COLO668 (cell line): Measurements from ENCODE around the gene GLB1L2.
"Not testable (repeated sequence)": the region's sequence is repeated elsewhere in the genome, so short reads cannot be mapped to it uniquely, and the experiment has no call there.

Experiments
- DNase-seq: peaks from one replicate; lab custom pipeline; 2025; ENCODE audit not compliant: unreplicated experiment; lab: John Stamatoyannopoulos, UW

GLB1L2 gene

DNA sequence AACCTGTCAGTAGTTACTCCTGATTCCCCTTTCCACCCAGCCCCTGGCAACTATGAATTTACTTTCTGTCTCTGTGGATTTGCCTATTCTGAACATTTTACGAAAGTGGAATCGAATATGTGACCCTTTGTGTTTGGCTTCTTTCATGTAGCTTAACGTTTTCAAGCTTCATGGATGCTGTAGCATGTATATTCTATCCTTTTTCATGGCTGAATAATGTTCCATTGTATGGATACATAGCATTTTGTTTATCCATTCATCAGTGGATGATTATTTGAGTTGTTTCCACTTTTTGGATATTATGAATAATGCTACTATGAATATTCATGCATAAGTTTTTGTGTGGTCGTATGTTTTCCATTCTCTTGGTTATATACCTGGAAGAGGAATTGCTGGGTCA lies 9.2 kb upstream of the GLB1L2 start:
- DNase-seq, result no peak

- DNase-seq, result no peak
These were observed 3.4 kb upstream of the GLB1L2 start for GRCh38 chr11:134328433-134328832.

GRCh38 chr11:134330611-134331353 lies 1.0 kb upstream of the GLB1L2 start:
- no peak for DNase-seq

DNA sequence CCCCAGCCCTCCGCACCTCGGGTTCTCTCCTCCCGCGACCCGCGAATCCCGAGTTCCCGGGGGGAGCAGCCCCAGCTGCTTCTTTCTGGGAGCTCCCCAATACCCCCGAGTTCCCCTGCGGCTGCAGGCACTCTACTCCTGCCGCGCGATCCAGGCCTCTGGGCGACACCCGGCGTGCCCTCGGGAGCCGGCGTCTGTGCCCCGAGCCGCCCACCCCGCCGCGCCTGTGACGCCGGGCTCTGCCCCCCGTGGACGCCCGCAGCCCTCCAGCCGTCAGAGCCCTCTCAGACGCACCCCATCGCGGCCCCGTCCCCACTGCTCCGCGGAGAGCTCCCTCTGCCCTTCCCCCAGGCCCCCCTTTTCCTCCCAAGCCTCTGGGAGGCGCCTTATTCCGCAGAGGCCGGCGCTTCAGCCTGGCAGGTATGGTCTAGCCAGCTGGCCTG lies 422 bp downstream of the GLB1L2 start:
- peak; percentile 50 for DNase-seq

GRCh38 chr11:134332782-134333181 lies 994 bp downstream of the GLB1L2 start:
- DNase-seq, result no peak

- no peak for DNase-seq
These were observed 1.5 kb downstream of the GLB1L2 start for GRCh38 chr11:134333312-134333711.

DNA sequence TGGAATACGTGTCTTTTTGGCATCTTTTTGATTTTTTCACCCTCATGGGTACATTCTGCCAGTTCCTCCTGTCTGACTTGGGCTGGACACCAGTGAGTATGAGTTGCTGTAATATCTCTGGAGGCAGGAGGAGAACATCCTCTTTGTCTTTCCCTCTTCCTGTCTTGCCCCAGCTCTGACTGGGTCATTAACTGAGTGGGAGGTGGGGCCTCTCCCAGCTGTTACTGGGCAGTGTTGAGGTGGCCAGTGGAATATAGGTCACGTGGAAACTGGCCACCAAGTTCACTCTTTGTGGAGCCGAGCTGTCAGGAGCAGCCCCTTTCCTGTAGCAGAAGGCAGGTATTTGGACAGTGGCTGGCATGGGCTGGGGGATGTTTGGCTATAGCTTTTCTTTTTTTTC lies 2.2 kb downstream of the GLB1L2 start:
- no peak for DNase-seq

DNA sequence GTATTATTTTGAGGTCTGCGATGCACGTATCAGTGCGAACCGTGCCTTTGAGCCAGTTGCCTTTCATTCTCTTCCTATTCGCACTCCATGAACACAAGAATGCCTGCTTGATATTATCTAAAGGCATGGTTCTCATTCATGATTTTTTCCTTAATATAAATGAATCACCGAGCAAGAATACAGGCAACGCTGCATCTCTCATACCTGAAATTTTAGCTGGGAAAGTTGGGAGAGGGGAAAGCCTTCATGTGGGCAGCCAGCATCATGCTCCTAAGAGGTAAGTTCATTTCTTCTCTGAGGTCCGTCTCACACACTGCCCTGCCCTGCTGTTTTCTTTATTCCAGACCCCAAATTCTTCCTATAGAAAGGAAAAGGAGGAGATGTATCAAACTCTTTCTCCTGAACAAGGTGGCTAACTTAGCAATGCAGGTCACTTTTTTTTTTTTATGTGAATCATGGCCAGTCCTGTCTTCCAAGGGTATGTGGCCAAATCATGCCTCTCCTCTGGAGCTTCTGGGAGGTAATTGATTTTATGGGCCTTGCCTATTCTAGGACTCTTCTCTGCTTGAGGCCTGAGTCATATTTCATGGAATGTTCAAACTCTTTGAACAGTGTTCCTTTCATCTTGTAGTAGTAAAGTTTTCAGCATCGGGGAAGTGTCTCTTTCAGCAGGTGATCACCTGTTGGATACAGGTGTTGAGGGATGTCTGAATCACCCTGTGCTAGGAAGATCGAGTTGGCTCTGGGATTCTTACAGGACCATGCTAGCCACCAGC lies 3.2 kb downstream of the GLB1L2 start:
- DNase-seq, result no peak

- DNase-seq, result no peak
These were observed 5.3 kb downstream of the GLB1L2 start for GRCh38 chr11:134337051-134337450.

DNA sequence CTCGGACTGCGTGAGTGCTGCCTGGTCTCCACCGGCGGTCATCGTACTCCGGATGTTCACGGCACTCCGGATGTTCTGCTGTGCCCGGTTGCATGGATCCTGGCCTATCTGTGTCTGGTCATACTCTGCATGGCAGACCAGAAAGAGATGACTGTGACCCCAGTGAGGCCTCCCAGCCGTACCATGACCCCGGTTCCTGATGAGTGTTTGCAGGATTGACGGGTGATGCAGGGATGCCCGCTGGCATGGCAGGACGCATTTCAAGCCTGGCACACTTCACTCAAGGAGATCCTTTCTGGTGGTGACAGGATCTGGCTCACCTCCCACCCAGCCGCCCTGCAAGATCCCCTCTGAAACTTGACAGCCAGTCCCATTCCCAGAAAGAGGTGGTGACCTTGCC lies 6.3 kb downstream of the GLB1L2 start:
- DNase-seq, result no peak

DNA sequence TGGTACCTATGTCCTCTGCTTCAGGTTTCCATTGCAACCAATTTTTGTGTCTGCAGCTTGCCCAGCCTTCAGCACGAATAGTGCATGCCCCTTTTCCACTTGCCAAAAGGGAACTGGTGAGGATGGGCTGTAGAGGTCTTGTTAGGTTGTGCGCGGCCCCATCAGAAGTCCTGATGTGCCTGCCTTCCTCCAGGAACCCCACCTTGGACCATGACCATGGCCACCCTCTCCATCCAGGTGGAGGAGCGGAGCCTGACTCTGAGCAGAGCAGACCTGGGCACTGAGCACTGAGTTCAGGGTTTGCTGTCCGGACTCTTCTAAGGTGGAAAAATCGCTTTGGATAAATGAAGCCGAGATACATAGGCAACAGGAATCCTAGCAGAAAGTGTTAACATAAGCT lies 6.9 kb downstream of the GLB1L2 start:
- DNase-seq, result no peak

DNA sequence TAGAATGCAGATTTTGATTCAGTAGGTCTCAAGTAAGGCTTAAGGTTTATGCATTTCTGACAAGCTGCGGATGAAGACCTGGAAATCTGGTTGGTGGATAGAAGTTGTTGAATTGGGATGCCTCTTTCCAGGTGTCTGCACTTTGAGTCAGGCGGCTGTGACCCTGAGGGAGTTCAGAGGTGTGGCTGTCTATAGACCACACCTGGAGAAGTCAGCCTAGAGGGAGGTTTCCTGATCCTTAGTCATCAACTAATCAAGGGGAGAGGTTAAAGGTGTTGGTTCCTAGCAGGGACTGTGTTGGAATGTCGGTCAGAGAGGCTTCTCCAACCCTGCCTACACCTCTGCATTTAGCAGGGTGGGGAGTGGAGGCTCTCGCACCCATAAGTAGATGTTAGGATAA lies 8.0 kb downstream of the GLB1L2 start:
- no peak for DNase-seq

GRCh38 chr11:134340354-134340964 lies 8.7 kb downstream of the GLB1L2 start:
- peak; percentile 33 for DNase-seq

DNA sequence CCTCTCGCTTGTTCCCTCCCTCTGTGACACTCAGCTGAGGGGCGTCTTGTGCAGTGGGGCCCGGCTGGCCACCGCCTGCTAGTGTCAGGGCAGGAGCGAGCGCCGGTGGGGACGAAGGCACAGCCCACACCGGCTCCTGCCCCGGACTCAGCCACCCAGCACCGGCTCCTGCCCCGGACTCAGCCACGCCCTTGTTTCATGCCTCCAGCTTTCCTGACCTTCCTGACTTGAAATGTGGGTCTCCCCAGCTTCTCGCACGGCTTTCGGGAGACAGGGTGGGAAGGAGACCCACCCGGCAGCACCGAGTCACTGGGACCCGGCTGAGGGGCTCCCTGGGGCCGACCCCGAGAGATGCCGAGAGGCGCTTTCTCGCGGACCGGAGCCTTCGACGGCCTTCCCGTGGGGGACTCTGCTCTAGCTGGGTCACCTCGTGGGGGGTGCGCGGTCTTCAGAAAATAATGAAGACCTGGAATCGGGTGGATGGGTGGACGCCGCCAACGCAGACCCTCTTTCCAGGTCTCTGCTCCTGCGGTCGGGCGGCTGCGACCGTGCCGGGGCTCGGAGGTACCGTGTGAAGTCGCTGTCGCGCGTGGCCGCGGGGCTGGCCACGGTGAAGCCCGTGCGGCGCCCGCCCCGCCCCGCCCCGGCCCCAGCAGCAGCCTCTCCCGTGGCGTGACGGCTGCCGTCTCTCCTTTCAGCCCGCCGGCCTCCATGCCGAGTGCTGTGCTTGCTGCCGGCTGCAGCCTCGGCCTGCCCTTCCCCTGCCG lies 10.2 kb downstream of the GLB1L2 start:
- no peak for DNase-seq

- no peak for DNase-seq
These were observed 11.0 kb downstream of the GLB1L2 start for GRCh38 chr11:134342572-134343340.

DNA sequence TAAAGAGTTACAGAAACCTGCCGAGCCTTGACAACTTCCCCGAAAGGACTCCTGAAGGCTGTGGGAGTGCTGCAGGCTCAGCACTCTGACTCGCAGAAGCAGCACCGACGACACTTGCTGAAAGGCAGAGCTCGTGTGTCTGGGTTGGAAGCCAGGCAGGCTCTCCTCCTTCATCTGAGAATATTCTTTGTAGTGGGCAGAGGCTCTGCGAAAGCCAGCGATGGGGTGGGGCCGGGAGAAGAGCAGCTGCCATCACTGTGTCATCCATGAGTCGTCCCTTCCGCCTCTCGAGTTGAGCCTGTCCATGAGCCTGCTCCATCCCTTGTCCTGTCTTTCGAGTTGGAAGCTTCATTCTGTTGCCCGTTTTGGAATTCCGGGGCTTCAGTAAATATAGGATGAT lies 11.9 kb downstream of the GLB1L2 start:
- no peak for DNase-seq

- DNase-seq, result not testable (repeated sequence)
These were observed 12.9 kb downstream of the GLB1L2 start for GRCh38 chr11:134344497-134345236.

DNA sequence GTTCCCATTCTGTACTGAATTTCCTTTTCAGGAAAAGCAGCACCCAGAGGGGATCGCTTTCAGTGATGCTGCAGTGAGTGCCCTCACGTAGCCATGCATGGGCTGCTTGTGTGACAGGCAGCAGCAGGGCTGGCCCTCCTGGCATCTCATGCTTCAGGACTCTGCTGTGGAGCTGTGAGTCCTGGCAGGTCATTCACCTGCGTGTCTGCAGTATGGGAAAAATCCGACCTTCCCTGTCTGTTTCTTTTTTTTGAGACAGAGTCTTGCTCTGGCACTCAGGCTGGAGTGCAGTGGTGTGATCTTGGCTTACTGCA lies 13.4 kb downstream of the GLB1L2 start:
- DNase-seq, result no peak

GRCh38 chr11:134346101-134346975 lies 14.6 kb downstream of the GLB1L2 start:
- no peak for DNase-seq
